ENCODE measurements around the gene OBSCN.

OBSCN gene

GRCh38 chr1:228369608-228370438, 162.0 kb downstream of the OBSCN start:
- no peak for DNase-seq

- DNase-seq, result no peak
Observed at GRCh38 chr1:228370439-228370940, 162.6 kb downstream of the OBSCN start.

- DNase-seq, result peak in 1 of 5 donors; percentile 9
Observed at GRCh38 chr1:228370941-228371740, 163.3 kb downstream of the OBSCN start.

GRCh38 chr1:228371741-228372182, 163.9 kb downstream of the OBSCN start:
- DNase-seq, result no peak

DNA sequence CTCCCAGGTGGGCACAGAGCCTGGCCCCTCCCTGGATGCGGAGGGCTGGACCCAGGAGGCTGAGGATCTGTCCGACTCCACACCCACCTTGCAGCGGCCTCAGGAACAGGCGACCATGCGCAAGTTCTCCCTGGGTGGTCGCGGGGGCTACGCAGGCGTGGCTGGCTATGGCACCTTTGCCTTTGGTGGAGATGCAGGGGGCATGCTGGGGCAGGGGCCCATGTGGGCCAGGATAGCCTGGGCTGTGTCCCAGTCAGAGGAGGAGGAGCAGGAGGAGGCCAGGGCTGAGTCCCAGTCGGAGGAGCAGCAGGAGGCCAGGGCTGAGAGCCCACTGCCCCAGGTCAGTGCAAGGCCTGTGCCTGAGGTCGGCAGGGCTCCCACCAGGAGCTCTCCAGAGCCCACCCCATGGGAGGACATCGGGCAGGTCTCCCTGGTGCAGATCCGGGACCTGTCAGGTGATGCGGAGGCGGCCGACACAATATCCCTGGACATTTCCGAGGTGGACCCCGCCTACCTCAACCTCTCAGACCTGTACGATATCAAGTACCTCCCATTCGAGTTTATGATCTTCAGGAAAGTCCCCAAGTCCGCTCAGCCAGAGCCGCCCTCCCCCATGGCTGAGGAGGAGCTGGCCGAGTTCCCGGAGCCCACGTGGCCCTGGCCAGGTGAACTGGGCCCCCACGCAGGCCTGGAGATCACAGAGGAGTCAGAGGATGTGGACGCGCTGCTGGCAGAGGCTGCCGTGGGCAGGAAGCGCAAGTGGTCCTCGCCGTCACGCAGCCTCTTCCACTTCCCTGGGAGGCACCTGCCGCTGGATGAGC, 164.5 kb downstream of the OBSCN start:
- DNase-seq, result no peak

DNA sequence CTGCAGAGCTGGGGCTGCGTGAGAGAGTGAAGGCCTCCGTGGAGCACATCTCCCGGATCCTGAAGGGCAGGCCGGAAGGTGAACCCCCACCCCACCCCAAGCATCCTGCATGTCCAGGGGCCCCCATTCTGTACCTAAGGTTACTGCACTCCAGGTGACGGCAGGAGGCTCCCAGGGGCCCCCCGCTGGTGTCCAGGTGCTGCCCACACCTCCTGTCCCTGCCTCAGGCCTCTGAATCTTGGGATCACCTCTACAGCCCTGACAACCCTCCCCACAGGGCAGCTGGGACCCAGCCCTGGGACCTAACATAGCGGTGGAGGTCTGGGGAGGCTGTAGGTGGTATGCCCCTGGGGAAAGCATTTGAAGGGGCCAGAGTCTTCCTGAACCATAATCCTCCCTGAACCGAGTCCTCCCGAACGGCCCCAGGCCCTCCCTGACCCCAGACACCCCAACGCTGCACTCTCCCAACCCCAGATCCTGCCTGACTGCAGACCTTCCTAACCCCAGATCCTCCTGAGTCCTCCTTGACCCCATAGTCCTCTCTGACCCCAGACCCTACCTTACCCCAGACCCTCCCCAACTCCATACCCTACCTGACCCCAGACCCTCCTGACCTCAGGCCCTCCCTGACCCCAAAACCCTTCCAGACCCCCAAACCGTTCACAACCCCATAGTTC, 165.3 kb downstream of the OBSCN start:
- no peak for DNase-seq

- DNase-seq, result no peak
Observed at GRCh38 chr1:228373681-228374571, 166.1 kb downstream of the OBSCN start.

DNA sequence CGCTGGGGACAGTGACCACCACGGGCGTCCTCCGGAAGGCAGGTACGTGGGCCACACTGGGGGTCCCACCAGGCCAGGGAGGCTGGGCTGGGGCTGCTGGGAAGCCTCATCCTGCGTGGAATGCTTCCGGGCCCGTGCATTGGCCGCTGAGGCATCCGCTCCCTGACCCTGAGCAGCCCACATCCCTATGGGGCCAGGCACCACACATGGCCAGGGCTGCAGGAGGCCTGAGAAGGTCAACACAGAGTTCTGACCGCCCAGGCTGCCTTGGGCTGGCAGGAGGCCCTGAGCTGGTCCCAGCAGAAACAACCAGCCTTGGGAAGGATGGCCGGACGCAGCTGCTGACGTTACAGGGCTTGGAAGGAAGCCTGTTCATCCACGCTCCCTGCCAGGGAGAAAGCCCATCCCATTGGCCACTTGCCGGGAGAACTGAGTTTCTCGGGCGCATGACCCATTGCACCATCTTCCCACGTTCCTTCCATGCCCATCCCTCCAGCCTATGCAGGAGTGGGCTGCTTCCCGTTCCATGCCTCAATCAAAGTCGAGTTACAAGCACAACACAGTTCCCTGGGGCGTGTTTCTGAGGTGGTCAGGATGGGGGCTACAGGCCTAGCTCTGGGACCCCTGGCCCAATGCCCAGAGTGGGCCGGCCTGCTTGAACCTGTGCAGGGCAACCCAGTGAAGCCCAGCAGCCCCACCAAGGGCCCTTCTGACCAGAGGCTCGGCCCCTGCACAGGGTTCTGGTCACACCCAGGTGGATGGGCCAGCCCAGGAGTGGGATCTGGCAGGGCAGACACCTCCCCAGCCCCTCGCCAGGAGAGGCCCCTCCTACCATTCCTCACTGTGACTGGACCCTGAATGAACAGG, 167.1 kb downstream of the OBSCN start:
- no peak for DNase-seq

GRCh38 chr1:228375578-228376261, 167.9 kb downstream of the OBSCN start:
- DNase-seq, result no peak

GRCh38 chr1:228376262-228376628, 168.4 kb downstream of the OBSCN start:
- no peak for DNase-seq

DNA sequence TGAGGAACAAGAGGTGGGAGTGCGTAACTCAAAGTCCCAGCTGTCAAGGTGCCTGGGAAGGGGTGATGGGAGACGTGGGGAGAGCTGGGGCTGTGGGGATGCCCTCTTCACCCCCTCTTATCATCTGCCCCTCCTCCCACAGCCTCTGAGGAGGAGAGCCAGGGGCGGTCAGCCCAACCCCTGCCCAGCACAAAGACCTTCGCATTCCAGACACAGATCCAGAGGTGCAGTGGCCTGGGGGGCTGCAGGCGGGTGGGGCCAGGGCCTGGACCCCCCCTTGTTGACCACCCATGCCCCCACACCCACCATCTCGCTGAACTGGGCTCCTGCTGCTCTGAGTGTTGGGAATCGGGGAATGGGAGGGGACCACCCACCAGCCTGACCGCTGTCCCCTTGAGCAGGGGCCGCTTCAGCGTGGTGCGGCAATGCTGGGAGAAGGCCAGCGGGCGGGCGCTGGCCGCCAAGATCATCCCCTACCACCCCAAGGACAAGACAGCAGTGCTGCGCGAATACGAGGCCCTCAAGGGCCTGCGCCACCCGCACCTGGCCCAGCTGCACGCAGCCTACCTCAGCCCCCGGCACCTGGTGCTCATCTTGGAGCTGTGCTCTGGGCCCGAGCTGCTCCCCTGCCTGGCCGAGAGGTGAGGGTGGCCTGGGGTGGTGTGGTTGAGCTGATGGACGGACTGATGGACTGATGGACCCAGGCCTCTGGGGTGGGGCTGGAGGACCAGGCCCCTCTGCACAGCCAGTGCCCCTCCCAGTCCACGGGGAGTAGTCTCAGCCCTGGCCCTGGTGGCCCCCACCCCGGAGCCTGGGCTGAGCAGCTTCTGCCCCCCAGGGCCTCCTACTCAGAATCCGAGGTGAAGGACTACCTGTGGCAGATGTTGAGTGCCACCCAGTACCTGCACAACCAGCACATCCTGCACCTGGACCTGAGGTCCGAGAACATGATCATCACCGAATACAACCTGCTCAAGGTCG, 169.1 kb downstream of the OBSCN start:
- no peak for DNase-seq

DNA sequence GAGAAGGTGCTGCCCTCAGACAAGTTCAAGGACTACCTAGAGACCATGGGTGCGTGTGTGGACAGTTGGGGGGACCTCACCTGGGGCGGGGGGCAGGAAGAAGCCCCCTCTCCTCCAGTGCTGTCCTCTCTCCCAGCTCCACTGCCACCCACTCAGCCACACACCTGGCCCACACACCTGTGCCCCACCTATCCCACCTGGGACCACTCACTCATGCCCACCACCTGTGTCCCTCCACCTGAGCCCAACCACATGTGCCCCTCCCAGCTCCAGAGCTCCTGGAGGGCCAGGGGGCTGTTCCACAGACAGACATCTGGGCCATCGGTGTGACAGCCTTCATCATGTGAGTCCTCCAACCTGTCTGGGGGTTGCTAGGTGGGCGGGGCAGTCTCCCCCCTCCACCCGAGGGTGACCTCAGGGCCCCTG, 169.8 kb downstream of the OBSCN start:
- no peak for DNase-seq

GRCh38 chr1:228378090-228378872, 170.4 kb downstream of the OBSCN start:
- DNase-seq, result peak in 3 of 5 donors; percentile 18 to 51 (median 25)

- no peak for DNase-seq
Observed at GRCh38 chr1:228378873-228379460, 171.1 kb downstream of the OBSCN start.

DNA sequence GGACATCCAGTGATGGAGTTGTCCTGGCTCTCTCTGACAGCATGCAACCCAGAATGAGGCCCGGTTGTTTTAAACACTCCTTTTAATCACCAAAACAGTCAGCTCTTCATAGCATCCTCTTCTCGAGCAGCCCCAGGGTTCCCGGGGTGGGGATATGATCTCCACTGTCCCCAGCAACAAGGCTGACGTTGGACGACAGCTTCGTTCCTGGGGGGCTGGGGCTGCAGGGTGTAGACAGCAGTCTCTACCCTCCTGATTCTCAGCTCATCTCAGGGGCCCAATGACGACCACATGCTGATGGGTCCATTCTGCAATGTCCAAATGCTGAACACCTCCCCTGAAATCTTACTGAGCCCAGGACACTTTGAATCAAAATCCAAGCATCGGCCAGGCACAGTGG, 171.8 kb downstream of the OBSCN start:
- DNase-seq, result no peak

DNA sequence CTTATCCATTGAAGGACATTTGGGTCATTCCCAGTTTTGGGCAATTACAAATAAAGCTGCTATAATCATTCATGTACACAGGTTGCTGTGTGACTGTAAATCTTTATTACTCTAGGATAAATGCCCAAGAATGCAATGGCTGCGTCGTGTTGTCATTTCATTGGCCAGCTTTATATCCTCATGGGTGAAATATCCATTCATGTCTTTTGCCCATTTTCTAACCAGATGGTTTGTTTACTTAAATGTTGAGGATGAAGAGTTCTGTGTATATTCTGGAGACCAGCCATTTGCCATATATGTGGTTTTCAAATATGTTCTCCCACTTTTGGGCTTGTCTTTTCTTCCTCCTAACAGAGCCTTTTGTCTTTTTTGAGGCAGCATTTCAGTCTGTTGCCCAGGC, 173.5 kb downstream of the OBSCN start:
- DNase-seq, result no peak

DNA sequence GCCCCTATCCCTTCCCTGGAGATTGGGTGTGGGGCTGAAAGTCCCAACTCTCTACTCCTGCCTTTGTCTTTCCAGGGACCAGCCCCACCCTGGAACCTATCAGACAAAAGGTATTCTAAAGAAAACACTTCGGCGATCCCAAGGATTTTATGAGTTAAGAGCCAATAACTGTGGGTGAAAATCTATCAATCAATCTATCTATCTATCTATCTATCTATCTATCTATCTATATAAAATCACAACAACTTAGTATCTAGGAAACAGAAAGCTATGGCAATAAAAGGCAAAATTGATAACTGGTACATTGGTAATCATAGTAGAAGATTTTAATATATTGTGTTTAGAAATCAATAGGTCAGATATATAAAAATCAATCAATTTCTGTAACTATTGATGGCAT, 175.9 kb downstream of the OBSCN start:
- DNase-seq, result no peak
